GM23338 (cell line): Measurements from ENCODE around the gene OR2T8. TPM values are rescaled to one million over a fixed set of nuclear protein-coding genes. Genes with fewer than 3 reads are reported as not detected.

ENCODE experiments used
- ATAC-seq: fragments of 200-7000 bp; cut with Tn5 transposase; 3 replicates; pipeline ENCODE4 v1.9.1; 2020
- DNase-seq: peaks from one replicate; pipeline ENCODE4 v3.0.0-alpha.2; 2015; ENCODE audit warnings: low spot score
- H2AFZ ChIP-seq: fragments of 200-600 bp; sonication (generic); 2 replicates; pipeline ENCODE4 v1.8.0; 2016; ENCODE audit warnings: antibody characterized with exemption, mild to moderate bottlenecking, moderate library complexity
- H3F3A ChIP-seq: fragments of 200-600 bp; sonication (generic); replicated peaks from 2 replicates; pipeline ENCODE4 v1.8.0; 2017; ENCODE audit warnings: antibody characterized with exemption, mixed run types, low read depth
- H3K27ac ChIP-seq: fragments of 200-600 bp; sonication (generic); 2 replicates; pipeline ENCODE4 v1.6.1; 2016; ENCODE audit warnings: low read depth
- H3K27me3 ChIP-seq: fragments of 200-600 bp; sonication (generic); 2 replicates; pipeline ENCODE4 v1.8.0; 2016; ENCODE audit warnings: mild to moderate bottlenecking, mixed run types, moderate library complexity; ENCODE audit not compliant: insufficient read depth
- H3K36me3 ChIP-seq: fragments of 200-600 bp; sonication (generic); 2 replicates; pipeline ENCODE4 v1.8.0; 2016; ENCODE audit warnings: mild to moderate bottlenecking; ENCODE audit not compliant: insufficient read depth
- H3K4me1 ChIP-seq: fragments of 200-600 bp; sonication (generic); 2 replicates; pipeline ENCODE4 v1.8.0; 2016; ENCODE audit warnings: mild to moderate bottlenecking, moderate library complexity; ENCODE audit not compliant: insufficient read depth
- H3K4me2 ChIP-seq: fragments of 200-600 bp; sonication (generic); 2 replicates; pipeline ENCODE4 v1.7.1; 2017; ENCODE audit warnings: mixed run types
- H3K4me3 ChIP-seq: fragments of 200-600 bp; sonication (generic); 2 replicates; pipeline ENCODE4 v1.6.1; 2016; ENCODE audit warnings: mixed run types
- H3K79me2 ChIP-seq: fragments of 200-600 bp; sonication (generic); replicated peaks from 2 replicates; pipeline ENCODE4 v1.8.0; 2017; ENCODE audit warnings: mild to moderate bottlenecking; ENCODE audit not compliant: insufficient read depth
- H3K9me2 ChIP-seq: fragments of 200-600 bp; sonication (generic); 2 replicates; pipeline ENCODE4 v1.8.0; 2017; ENCODE audit not compliant: insufficient read depth
- H4K20me1 ChIP-seq: fragments of 200-600 bp; sonication (generic); replicated peaks from 2 replicates; pipeline ENCODE4 v1.8.0; 2017; ENCODE audit warnings: mild to moderate bottlenecking; ENCODE audit not compliant: insufficient read depth
- H3K27ac Mint-ChIP-seq: 2 replicates; pipeline ENCODE4 v1.8.0; 2020; ENCODE audit warnings: inconsistent platforms, mild to moderate bottlenecking, moderate library complexity, mixed read lengths
- H3K27me3 Mint-ChIP-seq: 3 replicates; pipeline ENCODE4 v1.8.0; 2022; ENCODE audit warnings: low read depth, mild to moderate bottlenecking, moderate library complexity, mixed read lengths, inconsistent platforms; ENCODE audit not compliant: insufficient read depth, poor library complexity
- H3K36me3 Mint-ChIP-seq: 3 replicates; pipeline ENCODE4 v1.8.0; 2021; ENCODE audit warnings: low read depth, mild to moderate bottlenecking, inconsistent platforms, moderate library complexity, mixed read lengths
- H3K4me1 Mint-ChIP-seq: 3 replicates; pipeline ENCODE4 v1.8.0; 2020; ENCODE audit warnings: mild to moderate bottlenecking, inconsistent platforms, mixed read lengths
- H3K4me3 Mint-ChIP-seq: 3 replicates; pipeline ENCODE4 v1.8.0; 2021; ENCODE audit warnings: moderate library complexity, mild to moderate bottlenecking, inconsistent platforms, mixed read lengths
- H3K9me3 Mint-ChIP-seq: 3 replicates; pipeline ENCODE4 v1.8.0; 2020; ENCODE audit warnings: moderate library complexity, mild to moderate bottlenecking, inconsistent platforms, mixed read lengths
- ZNF462 ChIP-seq: fragments of 250-450 bp; sonication (Bioruptor Pico); IDR thresholded peaks from 2 replicates; pipeline ENCODE4 v1.5.0; 2020; ENCODE audit warnings: mild to moderate bottlenecking, moderate library complexity
- polyA plus RNA-seq: library from polyadenylated mRNA; unstranded; fragments of >200 nt; fragmentation: Nextera tagmentation; extraction: Ambion mirVana; gene quantifications from 2 replicates; pipeline ENCODE4 v1.2.1, GENCODE V29; 2016
- total RNA-seq: library from RNA; depleted of rRNA; stranded (reverse); fragments of >200 nt; shearing (Covaris generic); gene quantifications from 2 replicates; pipeline ENCODE4 v1.2.3, GENCODE V29; 2014

Gene OR2T8
- total and polyA plus RNA-seq, 2 experiments from 2014 or later = not detected

- no peak overlapping the region for H3K27ac Mint-ChIP-seq
- no peak for ATAC-seq
Observed at GRCh38 chr1:247904122-247904521, 15.9 kb upstream of the OR2T8 start.

More at GRCh38 chr1:247904122-247904521, 15.9 kb upstream of the OR2T8 start:
- Mint-ChIP-seq H3K27me3 (peaks cover 3% of the 10 kb centered on the region), H3K4me1 (peaks cover 14% of the 10 kb centered on the region), H3K4me3 (no peak overlapping the region), H3K9me3 (peaks cover 91% of the 10 kb centered on the region), H3K36me3 (peaks cover 50% of the 10 kb centered on the region)
- H3K27me3 ChIP-seq = no peaks in the 10 kb centered on the region
- no peaks in the 10 kb centered on the region for H4K20me1 ChIP-seq
- no peaks in the 10 kb centered on the region for H3K36me3 ChIP-seq
- H2AFZ ChIP-seq = no peak overlapping the region
- H3K4me2 ChIP-seq = no peak overlapping the region
- no peak for DNase-seq
- 0 out of 2 replicates have a peak, but pooled peaks cover 3% of the 10 kb centered on the region for H3F3A ChIP-seq
- TF ChIP-seq ZNF462 = no peak
- H3K9me2 ChIP-seq = no peaks in the 10 kb centered on the region
- peaks cover 20% of the 10 kb centered on the region for H3K4me1 ChIP-seq
- H3K4me3 ChIP-seq = no peak overlapping the region
- H3K27ac ChIP-seq = no peak overlapping the region
- H3K79me2 ChIP-seq = no peaks in the 10 kb centered on the region
